Activated CD4-positive, alpha-beta T cell treated with anti-CD3 and anti-CD28 coated beads, Interleukin-2, amount 10 ng/mL, durations not matched to agents 24 days and 14 days (primary cell): Measurements from ENCODE around the gene WDR7. TPM values are rescaled to one million over a fixed set of nuclear protein-coding genes. Genes with fewer than 3 reads are reported as not detected.
"Not testable (repeated sequence)": the region's sequence is repeated elsewhere in the genome, so short reads cannot be mapped to it uniquely, and the experiment has no call there.

ENCODE experiments used
- DNase-seq: peaks from one replicate; pipeline ENCODE4 v3.0.0; 2022
- H3K27ac Mint-ChIP-seq: one replicate; pipeline ENCODE4 v1.8.0; 2022; ENCODE audit warnings: mild to moderate bottlenecking, mixed read lengths
- H3K27me3 Mint-ChIP-seq: one replicate; pipeline ENCODE4 v1.8.0; 2022; ENCODE audit warnings: mixed read lengths
- H3K36me3 Mint-ChIP-seq: one replicate; pipeline ENCODE4 v1.8.0; 2022; ENCODE audit warnings: low read depth, mild to moderate bottlenecking, mixed read lengths
- H3K4me1 Mint-ChIP-seq: one replicate; pipeline ENCODE4 v1.8.0; 2021; ENCODE audit warnings: mixed read lengths
- H3K4me3 Mint-ChIP-seq: one replicate; pipeline ENCODE4 v1.8.0; 2022; ENCODE audit warnings: mild to moderate bottlenecking, moderate library complexity, mixed read lengths
- H3K9me3 Mint-ChIP-seq: one replicate; pipeline ENCODE4 v1.8.0; 2021; ENCODE audit warnings: mixed read lengths
- intact Hi-C: fragments of 100-400 bp; cut with micrococcal nuclease; formaldehyde crosslinking; loops from one replicate; pipeline ENCODE4 v1.15.1; 2023
- total RNA-seq: library from RNA; stranded (reverse); gene quantifications from 2 replicates; pipeline ENCODE4 v1.2.3, GENCODE V29; 2022

Gene WDR7
- total RNA-seq, 1 donor from 2014 or later = 26.0 TPM

DNA sequence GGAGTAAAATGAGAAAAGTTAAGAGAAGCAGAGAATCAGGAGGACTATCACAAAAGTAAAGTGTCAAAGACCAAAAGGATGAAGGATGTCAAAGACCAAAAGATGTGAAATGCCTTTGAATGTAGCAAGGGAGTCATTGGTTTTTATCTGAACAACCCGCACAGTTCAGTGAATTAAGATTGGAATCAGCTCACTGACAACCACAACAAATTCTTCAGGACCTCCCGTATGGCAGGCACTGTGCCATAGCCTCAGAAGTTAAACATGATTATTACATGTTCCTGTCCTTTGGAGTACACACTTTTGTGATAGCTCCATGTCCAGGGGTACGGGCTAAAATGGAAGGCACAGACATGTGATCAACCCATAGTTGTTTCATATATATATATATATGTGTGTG is 7.8 kb upstream of the WDR7 start:
- peaks cover 7% of the 10 kb centered on the region for H3K36me3 Mint-ChIP-seq
- intact Hi-C loops = no loop called here
- peaks cover 10% of the 10 kb centered on the region for H3K9me3 Mint-ChIP-seq
- no peak for DNase-seq
- no peak overlapping the region for H3K4me3 Mint-ChIP-seq
- H3K27ac Mint-ChIP-seq = no peak overlapping the region
- no peaks in the 10 kb centered on the region for H3K27me3 Mint-ChIP-seq
- peaks cover 31% of the 10 kb centered on the region for H3K4me1 Mint-ChIP-seq

DNA sequence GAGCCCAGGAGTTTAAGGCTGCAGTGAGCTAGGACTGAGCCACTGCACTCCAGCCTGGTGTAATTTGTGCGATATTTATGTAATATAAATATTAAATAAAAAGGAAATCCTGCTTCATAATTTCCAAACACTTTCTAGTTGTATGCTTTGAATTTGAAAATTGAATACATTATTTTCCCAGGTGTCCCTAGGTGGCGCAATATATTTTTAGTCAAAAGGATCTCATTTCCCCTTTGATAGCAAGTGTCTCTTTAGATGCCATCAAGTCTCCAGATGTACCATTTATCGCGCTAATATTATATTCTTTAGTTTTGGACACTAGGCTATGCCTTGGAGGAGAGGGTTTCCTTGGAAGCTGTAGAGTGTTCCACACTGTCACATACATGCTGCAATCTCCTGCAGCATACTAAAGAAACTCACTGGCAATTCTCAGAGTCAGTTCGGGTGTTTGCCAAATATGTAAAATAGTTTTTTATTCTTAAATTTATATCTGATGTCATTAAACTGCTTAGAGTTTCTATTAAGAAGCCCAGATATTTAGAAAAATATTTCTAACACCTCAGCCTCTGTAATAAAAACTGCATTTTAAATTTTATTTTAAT is 5.6 kb upstream of the WDR7 start:
- peak; percentile 71 for DNase-seq
- no peaks in the 10 kb centered on the region for H3K27me3 Mint-ChIP-seq
- intact Hi-C loops = no loop called here
- no peak overlapping the region for H3K4me3 Mint-ChIP-seq
- H3K4me1 Mint-ChIP-seq = peaks cover 22% of the 10 kb centered on the region
- H3K27ac Mint-ChIP-seq = no peak overlapping the region
- no peaks in the 10 kb centered on the region for H3K36me3 Mint-ChIP-seq
- no peaks in the 10 kb centered on the region for H3K9me3 Mint-ChIP-seq

DNA sequence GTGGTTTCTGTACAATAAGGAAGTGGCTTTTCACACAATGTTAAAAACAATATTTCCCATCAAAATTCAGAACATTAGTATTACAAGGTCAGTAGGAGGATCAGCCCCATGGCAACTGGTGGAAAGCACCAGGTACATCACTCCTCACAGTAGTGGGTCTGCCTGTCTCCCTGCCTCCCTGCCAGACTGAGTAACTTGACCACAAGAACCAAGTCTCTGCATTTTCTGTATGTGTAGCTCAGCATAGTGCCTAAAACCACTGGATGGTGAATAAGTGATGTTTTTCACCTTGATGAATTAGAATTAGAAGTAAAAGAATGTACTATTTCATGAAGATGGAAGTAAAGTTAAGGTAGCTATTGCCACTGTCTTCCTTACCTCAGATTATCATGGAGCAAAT is 4.1 kb upstream of the WDR7 start:
- H3K4me3 Mint-ChIP-seq = peak overlapping the region; percentile 12
- peak overlapping the region; percentile 52 for H3K27ac Mint-ChIP-seq
- peak; percentile 65 for DNase-seq
- intact Hi-C loops = no loop called here
- peaks cover 2% of the 10 kb centered on the region for H3K27me3 Mint-ChIP-seq
- H3K4me1 Mint-ChIP-seq = peaks cover 31% of the 10 kb centered on the region
- peaks cover 3% of the 10 kb centered on the region for H3K36me3 Mint-ChIP-seq
- peaks cover 6% of the 10 kb centered on the region for H3K9me3 Mint-ChIP-seq

DNA sequence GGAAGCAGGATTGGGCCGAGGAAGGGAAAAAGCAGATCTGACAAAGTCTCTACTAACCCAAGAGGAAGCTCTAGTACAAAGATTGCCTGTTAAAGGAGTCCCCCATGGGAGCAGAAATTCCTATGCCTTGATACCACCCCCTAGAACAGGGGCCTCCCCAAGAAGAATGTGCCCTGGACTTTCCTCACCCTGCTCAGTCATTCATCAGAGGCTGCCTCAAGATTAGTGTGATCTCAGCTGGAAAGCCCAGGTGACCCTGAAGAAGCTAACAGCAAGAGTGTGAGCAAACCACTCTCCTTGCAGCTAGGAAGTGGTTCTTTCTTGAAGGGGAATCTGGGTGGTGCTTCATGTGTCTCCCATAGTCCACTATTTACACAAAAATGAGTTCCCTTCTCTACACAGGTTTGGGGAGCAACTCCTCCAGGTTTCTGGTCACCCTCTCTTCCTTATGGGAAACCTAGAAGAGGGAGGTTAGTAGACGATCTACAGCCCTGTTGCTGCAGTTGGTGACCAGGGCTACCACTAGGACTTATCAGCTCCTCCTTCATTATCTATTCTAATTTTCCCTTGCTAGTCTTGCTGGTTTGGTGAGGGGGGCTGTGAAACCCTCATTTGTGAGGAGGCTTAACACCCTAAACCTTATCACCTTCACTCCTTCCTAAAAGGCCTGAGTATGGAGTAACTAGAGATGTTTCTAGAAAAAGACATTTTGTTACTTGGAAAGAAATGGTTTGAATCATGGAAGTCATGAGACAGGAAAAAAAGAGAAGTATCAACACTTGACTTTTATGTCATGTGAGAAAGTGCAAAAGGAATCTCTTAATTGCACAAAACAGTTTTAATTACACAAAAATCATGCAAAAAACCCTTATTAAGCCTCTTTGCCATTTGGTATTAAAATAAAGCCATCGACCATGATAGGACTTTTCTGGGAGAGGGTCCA is 2.9 kb upstream of the WDR7 start:
- Mint-ChIP-seq H3K27me3 (peaks cover 2% of the 10 kb centered on the region), H3K27ac (peak overlapping the region; percentile 45), H3K4me1 (peaks cover 40% of the 10 kb centered on the region), H3K36me3 (peaks cover 5% of the 10 kb centered on the region), H3K4me3 (peak overlapping the region; percentile 34), H3K9me3 (peaks cover 6% of the 10 kb centered on the region)
- intact Hi-C loops = no loop called here
- no peak for DNase-seq

DNA sequence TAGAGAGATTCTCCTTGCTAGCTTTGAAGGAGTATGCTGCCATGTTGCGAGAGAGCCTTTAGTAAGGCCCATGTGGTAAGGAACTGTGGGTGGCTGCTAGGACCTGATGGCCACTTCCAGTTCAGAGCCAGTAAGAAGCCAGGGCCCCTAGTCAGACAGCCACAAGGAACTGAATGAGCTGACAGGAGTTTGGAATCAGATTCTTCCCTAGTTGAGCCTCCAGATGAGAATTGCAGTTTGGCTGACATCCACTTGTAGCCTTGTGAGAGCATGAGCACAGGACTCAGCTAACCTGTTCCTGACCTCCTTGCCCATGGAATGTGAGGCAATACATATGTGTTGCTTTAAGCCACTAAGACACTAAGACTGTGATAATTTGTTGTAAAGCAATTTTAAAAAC is 1.2 kb upstream of the WDR7 start:
- Mint-ChIP-seq H3K9me3 (peaks cover 6% of the 10 kb centered on the region), H3K4me3 (no peak overlapping the region), H3K4me1 (peaks cover 47% of the 10 kb centered on the region), H3K36me3 (peaks cover 9% of the 10 kb centered on the region), H3K27me3 (peaks cover 2% of the 10 kb centered on the region), H3K27ac (no peak overlapping the region)
- intact Hi-C loops = loop anchor here (2.0 to 5.0 kb wide), 3 partner anchors 59 to 1063 kb away; partner anchors contain the start of gene TCF4
- no peak for DNase-seq

DNA sequence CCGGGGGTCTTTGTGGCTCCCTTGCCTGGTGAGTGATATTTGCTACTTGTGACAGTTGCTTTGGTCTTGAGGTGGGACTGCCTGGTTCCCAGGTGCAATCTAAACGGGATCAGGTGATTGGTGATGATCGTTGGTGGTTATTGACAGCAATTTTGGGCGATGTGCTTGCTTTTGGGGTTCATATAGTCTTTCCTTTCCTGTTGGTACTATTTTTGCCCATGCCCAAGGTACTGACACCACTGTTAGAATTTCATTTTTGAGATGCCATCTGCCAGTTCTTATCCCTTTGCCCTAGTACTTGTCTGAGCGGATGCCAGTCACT is 573 bp downstream of the WDR7 start:
- Mint-ChIP-seq H3K4me3 (peak overlapping the region; percentile 96), H3K27me3 (peaks cover 2% of the 10 kb centered on the region), H3K4me1 (peaks cover 49% of the 10 kb centered on the region), H3K9me3 (peaks cover 6% of the 10 kb centered on the region), H3K27ac (peak overlapping the region; percentile 96), H3K36me3 (peaks cover 11% of the 10 kb centered on the region)
- no peak for DNase-seq
- intact Hi-C loops = loop anchor here (1.0 to 5.0 kb wide), 4 partner anchors 13 to 1064 kb away; partner anchors contain the start of genes TCF4 and TXNL1

DNA sequence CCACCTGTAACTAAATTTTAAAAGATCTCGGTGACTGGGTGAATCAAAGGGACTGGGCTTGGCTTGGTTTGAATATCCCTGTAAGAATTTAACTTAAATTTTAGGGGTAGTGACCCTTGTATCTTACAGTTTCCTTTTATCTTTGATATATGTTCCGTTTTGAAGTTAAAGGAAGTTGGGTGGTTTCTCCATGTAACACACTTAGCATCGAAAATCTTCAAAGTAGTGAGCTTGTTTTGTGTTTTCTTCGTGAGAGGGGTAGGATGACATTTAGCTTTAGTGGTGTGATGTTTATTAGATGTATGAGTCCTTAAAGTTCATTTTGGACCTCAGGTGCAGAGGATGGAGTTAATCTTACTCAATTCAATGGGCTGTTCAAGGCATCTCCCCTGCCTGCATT is 1.6 kb downstream of the WDR7 start:
- Mint-ChIP-seq H3K9me3 (peaks cover 6% of the 10 kb centered on the region), H3K4me3 (peak overlapping the region; percentile 81), H3K27me3 (peaks cover 2% of the 10 kb centered on the region), H3K4me1 (peaks cover 41% of the 10 kb centered on the region), H3K27ac (peak overlapping the region; percentile 87), H3K36me3 (peaks cover 12% of the 10 kb centered on the region)
- no peak for DNase-seq
- intact Hi-C loops = loop anchor here (5.0 kb wide), 1 partner anchor 1066 kb away; the partner anchor contains the start of gene TCF4

DNA sequence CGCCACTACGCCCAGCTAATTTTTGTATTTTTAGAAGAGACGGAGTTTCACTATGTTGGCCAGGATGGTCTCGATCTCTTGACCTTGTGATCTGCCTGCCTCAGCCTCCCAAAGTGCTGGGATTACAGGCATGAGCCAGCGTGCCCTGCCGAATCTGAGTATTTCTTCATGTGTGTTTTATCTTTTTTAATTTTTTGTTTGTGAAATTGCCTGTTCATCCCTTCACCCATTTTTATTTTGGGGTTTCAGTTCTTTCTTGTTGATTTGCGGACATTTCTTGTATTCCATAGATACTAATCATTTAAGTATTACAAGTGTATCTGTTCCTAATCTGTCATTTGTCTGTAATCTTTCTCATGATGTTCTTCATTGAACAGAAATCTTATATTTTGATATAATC is 3.1 kb downstream of the WDR7 start:
- not testable (repeated sequence) for DNase-seq, H3K27me3 Mint-ChIP-seq, H3K27ac Mint-ChIP-seq, H3K4me3 Mint-ChIP-seq, H3K9me3 Mint-ChIP-seq
- Mint-ChIP-seq H3K36me3 (peaks cover 14% of the 10 kb centered on the region), H3K4me1 (peaks cover 36% of the 10 kb centered on the region)
- intact Hi-C loops = loop anchor here (5.0 kb wide), 1 partner anchor 1067 kb away; the partner anchor contains the start of gene TCF4

DNA sequence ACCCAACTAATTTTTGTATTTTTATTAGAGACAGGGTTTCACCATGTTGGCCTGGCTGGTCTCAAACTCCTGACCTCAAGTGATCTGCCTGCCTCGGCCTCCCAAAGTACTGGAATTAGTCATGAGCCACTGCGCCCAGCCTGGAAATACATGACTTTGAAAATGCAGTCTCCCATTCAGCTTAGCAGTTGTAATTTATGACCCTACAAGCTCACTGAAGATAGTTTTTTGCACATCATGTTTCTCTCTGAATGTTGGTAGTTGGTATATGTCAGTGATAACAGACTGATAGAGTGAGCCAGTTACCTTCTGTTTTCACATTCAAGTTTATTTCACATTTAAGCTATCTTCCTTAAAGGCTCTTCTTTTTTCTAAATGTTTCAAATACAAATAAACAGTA is 7.1 kb downstream of the WDR7 start:
- no peak for DNase-seq
- H3K4me3 Mint-ChIP-seq = no peak overlapping the region
- peaks cover 6% of the 10 kb centered on the region for H3K9me3 Mint-ChIP-seq
- H3K4me1 Mint-ChIP-seq = peaks cover 25% of the 10 kb centered on the region
- peaks cover 13% of the 10 kb centered on the region for H3K36me3 Mint-ChIP-seq
- H3K27me3 Mint-ChIP-seq = no peaks in the 10 kb centered on the region
- no peak overlapping the region for H3K27ac Mint-ChIP-seq
- intact Hi-C loops = no loop called here

DNA sequence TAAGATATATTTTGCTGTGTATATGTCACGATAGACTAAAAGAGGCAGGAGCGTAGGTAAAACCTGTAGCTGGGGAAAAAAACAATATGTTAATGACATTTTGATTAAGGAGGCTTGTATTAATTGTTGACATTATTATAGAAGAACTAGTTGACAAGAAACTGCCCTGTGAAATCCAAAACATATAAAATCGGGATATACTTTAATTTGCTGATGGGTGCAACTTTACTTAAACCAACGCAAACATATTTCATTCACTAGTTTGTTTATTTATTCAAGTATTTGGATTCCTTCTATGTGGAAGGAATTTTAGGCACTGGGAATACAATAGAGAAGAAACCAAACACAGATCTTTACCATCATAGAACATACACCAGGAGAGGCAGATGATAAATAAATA is 8.0 kb downstream of the WDR7 start:
- Mint-ChIP-seq H3K4me3 (no peak overlapping the region), H3K4me1 (peaks cover 21% of the 10 kb centered on the region), H3K36me3 (peaks cover 11% of the 10 kb centered on the region), H3K27me3 (no peaks in the 10 kb centered on the region), H3K9me3 (peaks cover 6% of the 10 kb centered on the region), H3K27ac (no peak overlapping the region)
- DNase-seq = no peak
- intact Hi-C loops = no loop called here

DNA sequence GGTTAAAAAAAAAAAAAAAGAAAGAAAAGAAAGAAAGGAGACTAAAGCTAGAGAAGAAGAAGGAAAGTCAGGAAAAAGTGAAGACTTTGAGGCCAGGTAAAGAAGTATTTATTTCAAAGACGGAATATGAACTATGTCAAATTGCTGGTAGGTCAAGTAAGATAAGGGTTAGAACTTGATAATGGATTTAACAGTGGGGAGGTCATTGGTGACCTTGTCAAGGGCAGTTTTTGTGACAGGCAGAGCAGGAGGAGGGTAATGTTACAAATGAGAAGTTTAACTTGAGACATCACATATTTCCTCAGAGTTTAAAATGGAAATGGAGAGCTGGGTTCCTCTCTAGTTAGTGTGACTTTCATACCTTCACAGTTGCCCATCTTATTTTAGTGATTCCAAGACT is 9.5 kb downstream of the WDR7 start:
- Mint-ChIP-seq H3K4me3 (no peak overlapping the region), H3K36me3 (peaks cover 8% of the 10 kb centered on the region), H3K27me3 (no peaks in the 10 kb centered on the region), H3K9me3 (peaks cover 6% of the 10 kb centered on the region), H3K27ac (no peak overlapping the region), H3K4me1 (peaks cover 14% of the 10 kb centered on the region)
- intact Hi-C loops = no loop called here
- no peak for DNase-seq

DNA sequence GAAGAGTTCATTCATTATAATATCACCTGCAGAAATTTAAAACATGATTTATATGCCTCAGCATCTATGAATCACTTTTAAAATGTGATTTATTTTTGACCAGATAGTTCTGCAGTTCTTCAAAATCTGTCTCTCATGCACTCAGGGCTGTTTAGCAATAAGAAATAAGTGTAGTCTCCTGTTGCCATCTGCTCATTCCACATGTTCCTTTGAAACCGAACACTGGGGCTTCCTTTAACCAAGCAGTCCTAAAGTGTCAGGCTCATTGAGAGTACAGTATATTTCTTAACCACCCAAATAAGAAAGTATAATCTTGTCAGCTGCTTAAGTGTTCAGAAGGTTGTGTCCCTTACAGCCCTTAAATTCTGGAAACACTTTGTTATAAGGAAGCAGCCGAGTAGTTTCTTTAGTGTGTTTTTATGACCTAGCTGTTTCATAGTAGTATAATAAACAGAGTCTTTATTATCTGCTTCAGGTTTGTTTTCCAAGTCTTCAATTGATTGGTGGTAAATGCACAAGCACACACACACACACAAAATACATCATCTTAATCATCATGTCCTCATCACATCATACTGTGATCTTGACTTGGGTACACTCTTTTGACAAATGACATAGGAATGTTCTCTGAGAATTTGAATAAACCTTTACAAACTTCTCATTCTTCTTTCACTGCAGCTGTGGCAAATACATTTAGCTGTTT is 10.4 kb downstream of the WDR7 start:
- no peak for DNase-seq
- intact Hi-C loops = no loop called here
- Mint-ChIP-seq H3K4me3 (no peak overlapping the region), H3K9me3 (peaks cover 6% of the 10 kb centered on the region), H3K36me3 (peaks cover 8% of the 10 kb centered on the region), H3K27ac (no peak overlapping the region), H3K27me3 (no peaks in the 10 kb centered on the region), H3K4me1 (peaks cover 14% of the 10 kb centered on the region)

DNA sequence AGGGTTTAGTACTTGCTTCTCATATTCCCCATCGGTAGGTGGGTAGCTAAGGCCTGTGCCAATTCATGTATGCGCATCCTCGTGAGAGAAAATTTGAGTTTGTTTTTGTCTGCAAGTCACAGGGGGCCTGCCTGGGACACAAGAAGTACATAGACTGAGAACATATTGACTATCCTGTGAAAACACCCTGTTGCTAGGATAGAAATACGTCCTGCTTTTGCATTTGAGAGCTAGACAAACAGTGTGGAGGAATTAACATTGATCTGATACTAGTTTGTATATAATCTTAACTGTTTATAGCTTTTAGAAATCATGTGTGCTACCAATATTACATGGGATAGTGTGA is 10.9 kb downstream of the WDR7 start:
- intact Hi-C loops = no loop called here
- peaks cover 14% of the 10 kb centered on the region for H3K4me1 Mint-ChIP-seq
- H3K36me3 Mint-ChIP-seq = peaks cover 8% of the 10 kb centered on the region
- H3K27ac Mint-ChIP-seq = no peak overlapping the region
- no peak for DNase-seq
- no peaks in the 10 kb centered on the region for H3K27me3 Mint-ChIP-seq
- no peak overlapping the region for H3K4me3 Mint-ChIP-seq
- peaks cover 6% of the 10 kb centered on the region for H3K9me3 Mint-ChIP-seq

DNA sequence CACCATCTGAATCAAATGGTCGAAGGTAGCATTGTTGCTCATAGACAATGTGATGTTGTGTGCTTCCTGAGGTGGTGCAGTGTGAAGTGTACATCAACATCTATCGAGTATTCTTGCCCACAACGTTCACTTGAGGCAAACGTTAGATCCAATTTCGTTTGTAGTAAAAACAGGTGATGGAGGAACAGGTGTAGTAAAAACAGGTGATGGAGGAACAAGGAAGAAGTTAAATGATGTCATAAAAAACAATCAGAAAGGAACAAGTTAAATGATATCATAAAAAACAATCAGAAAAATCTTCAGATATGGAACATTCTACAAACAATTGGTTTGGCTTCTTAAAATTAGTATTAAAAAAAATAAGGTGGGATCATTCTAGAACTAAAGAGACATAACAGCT is 11.3 kb downstream of the WDR7 start:
- intact Hi-C loops = no loop called here
- Mint-ChIP-seq H3K4me1 (peaks cover 16% of the 10 kb centered on the region), H3K27me3 (no peaks in the 10 kb centered on the region), H3K9me3 (peaks cover 6% of the 10 kb centered on the region), H3K36me3 (peaks cover 8% of the 10 kb centered on the region), H3K27ac (no peak overlapping the region), H3K4me3 (no peak overlapping the region)
- no peak for DNase-seq
